KOPT-K1 (cell line): ENCODE data around the gene EYS.

Experiments used
- H3K27ac ChIP-seq: fragments of 200-600 bp; sonication (generic); 2 replicates; pipeline ENCODE4 v1.5.1; 2016; ENCODE audit warnings: antibody characterized with exemption, mild to moderate bottlenecking, low read depth, low read length; ENCODE audit not compliant: poor library complexity, severe bottlenecking
- H3K36me3 ChIP-seq: fragments of 200-600 bp; sonication (generic); 2 replicates; pipeline ENCODE4 v1.5.1; 2017; ENCODE audit warnings: antibody characterized with exemption, mild to moderate bottlenecking, low read length, moderate library complexity; ENCODE audit not compliant: insufficient read depth
- H3K9me3 ChIP-seq: fragments of 200-600 bp; sonication (generic); 2 replicates; pipeline ENCODE4 v1.5.1; 2017; ENCODE audit warnings: antibody characterized with exemption, low read length, mild to moderate bottlenecking; ENCODE audit not compliant: insufficient read depth, poor library complexity, severe bottlenecking

Gene EYS

GRCh38 chr6:64589961-64590360 lies 1117.1 kb downstream of the EYS start:
- H3K9me3 ChIP-seq: no peaks in the 10 kb centered on the region
- H3K27ac ChIP-seq: no peak overlapping the region
- H3K36me3 ChIP-seq: no peaks in the 10 kb centered on the region

DNA sequence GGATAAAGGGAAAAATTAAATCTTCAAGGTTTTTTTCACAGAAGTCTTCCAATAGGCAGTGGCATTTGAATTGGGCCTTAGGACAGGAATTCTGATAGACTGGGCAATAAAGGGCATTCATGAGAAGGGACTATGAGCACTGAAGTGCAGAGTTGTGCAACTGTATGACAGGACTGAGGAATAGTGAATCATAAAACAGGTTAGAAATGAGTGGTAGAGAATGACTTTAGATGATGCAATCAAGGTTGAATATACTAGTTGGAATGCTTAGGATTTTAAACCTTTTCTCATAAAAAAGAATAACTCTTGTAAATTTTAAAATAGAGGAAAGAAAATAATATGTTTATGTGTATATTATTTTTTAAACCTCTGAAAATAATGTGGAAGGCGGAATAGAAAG lies 1126.7 kb downstream of the EYS start:
- Histone ChIP-seq H3K27ac (no peak overlapping the region), H3K9me3 (no peaks in the 10 kb centered on the region), H3K36me3 (no peaks in the 10 kb centered on the region)

DNA sequence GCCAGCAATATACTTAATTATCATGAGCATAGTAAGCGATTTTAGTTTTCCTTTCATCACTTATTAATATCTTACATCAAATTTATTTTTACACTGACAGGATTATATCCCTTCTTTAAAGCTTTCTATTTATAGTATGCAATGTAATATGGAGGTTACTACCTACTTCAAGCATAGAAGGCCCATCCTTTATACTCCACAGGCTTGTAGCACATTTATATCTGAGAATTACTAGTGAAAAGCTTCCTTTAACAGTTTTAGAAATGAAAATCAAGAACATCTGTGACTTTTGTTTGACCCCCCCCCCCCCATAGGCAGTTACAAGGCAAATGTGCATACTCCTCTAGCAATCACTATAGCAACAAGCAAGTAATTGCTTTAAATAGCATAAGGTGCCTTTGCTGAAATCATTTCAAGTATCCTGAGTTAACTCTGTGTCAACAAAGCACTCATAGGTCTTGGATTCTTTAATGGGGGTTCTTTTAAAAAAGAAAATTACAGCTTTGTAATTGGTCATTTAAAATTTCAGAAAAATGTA lies 1153.7 kb downstream of the EYS start:
- no peaks in the 10 kb centered on the region for H3K9me3 ChIP-seq
- H3K27ac ChIP-seq: no peak overlapping the region
- no peaks in the 10 kb centered on the region for H3K36me3 ChIP-seq

- no peak overlapping the region for H3K27ac ChIP-seq
- no peaks in the 10 kb centered on the region for H3K9me3 ChIP-seq
- H3K36me3 ChIP-seq: no peaks in the 10 kb centered on the region
Measured at GRCh38 chr6:64547594-64548268, 1159.3 kb downstream of the EYS start.

GRCh38 chr6:64539917-64540316 lies 1167.1 kb downstream of the EYS start:
- H3K9me3 ChIP-seq: no peaks in the 10 kb centered on the region
- no peaks in the 10 kb centered on the region for H3K36me3 ChIP-seq
- no peak overlapping the region for H3K27ac ChIP-seq

GRCh38 chr6:64538722-64539121 lies 1168.3 kb downstream of the EYS start:
- H3K27ac ChIP-seq: no peak overlapping the region
- no peaks in the 10 kb centered on the region for H3K36me3 ChIP-seq
- H3K9me3 ChIP-seq: no peaks in the 10 kb centered on the region

GRCh38 chr6:64527899-64528298 lies 1179.1 kb downstream of the EYS start:
- no peak overlapping the region for H3K27ac ChIP-seq
- H3K36me3 ChIP-seq: no peaks in the 10 kb centered on the region
- H3K9me3 ChIP-seq: no peaks in the 10 kb centered on the region

DNA sequence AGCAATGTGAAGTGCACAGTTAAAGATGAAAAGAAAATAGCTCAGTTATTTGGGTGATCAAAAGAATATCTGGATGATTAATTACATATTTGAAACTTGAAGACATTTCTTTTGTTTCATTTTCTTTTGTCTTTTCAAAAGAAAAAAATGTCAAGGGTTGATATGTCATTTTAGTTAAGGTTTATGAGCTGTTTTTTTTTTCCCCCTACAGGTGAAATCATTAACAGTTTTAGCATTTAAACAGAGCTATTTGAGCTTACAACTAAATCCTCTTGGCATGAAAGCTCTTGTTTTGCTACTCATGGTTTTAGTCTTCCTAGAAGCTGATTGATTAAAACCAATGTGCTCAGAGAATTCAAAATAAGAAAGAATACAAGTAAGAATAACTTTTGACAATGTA lies 1184.2 kb downstream of the EYS start:
- Histone ChIP-seq H3K9me3 (no peaks in the 10 kb centered on the region), H3K36me3 (no peaks in the 10 kb centered on the region), H3K27ac (no peak overlapping the region)

DNA sequence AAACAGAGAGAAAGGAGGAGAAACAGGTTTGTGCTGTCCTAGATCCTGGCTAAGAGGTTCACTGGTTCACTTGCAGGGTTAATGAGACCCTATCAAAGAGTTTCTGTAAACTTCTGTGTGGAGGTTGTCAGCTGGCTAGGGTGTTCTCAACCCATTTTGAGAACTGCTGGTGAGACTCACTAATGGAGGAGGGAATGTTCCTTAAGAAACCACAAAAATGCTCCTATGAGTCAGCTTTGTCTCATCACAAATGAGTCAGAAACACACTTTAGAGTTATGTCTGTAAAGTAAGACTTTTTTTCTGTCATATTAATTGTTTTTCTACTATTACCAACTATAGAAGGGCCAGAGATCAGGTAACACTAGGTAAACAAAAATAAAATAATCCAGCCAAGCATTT lies 1187.0 kb downstream of the EYS start:
- no peaks in the 10 kb centered on the region for H3K36me3 ChIP-seq
- H3K9me3 ChIP-seq: no peaks in the 10 kb centered on the region
- H3K27ac ChIP-seq: no peak overlapping the region

- no peaks in the 10 kb centered on the region for H3K9me3 ChIP-seq
- no peak overlapping the region for H3K27ac ChIP-seq
- H3K36me3 ChIP-seq: no peaks in the 10 kb centered on the region
Measured at GRCh38 chr6:64516393-64516792, 1190.6 kb downstream of the EYS start.

- no peaks in the 10 kb centered on the region for H3K9me3 ChIP-seq
- H3K36me3 ChIP-seq: no peaks in the 10 kb centered on the region
- no peak overlapping the region for H3K27ac ChIP-seq
Measured at GRCh38 chr6:64507661-64508060, 1199.4 kb downstream of the EYS start.

DNA sequence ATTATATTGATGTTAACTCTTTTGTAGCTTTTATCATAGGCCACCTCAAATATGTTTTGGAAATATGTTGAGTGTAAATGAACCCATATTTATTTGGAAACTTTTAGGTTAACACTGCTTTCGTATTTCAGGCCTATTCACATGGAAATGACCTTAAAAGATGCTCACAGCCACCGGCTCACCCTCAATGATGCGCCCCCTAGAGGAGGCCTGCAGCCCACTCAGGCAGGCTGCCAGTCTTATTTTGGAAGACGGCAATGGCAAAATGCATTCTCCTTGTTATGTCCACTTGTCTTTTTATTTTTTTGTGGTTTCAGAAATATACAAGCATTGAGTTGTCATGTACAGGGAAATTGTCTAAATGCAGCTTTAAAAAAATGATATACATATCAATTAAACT lies 1201.7 kb downstream of the EYS start:
- Histone ChIP-seq H3K27ac (no peak overlapping the region), H3K9me3 (no peaks in the 10 kb centered on the region), H3K36me3 (no peaks in the 10 kb centered on the region)

GRCh38 chr6:64504503-64504902 lies 1202.5 kb downstream of the EYS start:
- Histone ChIP-seq H3K36me3 (no peaks in the 10 kb centered on the region), H3K9me3 (no peaks in the 10 kb centered on the region), H3K27ac (no peak overlapping the region)

DNA sequence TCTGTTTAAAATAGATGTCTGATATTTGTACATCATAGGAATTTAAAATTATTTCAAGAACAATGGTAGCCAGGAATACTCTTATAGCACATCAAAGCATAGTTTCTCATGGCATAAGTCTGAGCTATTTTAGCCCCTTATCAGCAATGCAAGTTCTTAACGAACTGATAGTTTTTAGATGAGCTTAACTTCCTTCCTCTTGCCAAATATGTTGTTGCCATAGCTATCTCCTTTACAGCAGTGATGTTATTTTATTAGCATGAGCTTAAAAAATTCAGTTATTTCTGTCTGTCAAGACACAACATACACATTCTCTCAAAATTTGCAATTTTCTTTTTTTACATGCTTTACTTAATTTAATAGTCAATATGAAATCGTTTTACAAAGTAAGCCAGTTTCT lies 1204.2 kb downstream of the EYS start:
- H3K36me3 ChIP-seq: no peaks in the 10 kb centered on the region
- H3K9me3 ChIP-seq: no peaks in the 10 kb centered on the region
- no peak overlapping the region for H3K27ac ChIP-seq

DNA sequence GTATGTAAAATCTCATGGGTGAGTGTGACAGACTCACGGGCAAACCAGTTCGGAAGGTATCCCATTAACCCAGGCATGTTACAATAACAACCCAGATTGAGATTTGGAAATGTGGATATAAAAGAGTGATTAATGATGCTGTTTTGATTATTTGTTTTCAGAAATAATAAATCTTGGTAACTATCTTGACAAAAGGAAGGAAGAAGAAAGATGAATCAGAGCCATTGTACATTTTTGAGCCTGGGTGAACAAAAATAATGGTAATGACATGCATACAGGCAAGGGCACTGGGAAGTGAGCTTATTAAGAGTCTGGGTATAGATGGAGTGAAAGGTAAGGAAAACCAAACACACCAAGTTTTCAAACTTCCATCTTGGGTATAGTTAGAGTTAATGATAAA lies 1209.4 kb downstream of the EYS start:
- H3K36me3 ChIP-seq: no peaks in the 10 kb centered on the region
- no peak overlapping the region for H3K27ac ChIP-seq
- no peaks in the 10 kb centered on the region for H3K9me3 ChIP-seq

- Histone ChIP-seq H3K27ac (no peak overlapping the region), H3K36me3 (no peaks in the 10 kb centered on the region), H3K9me3 (no peaks in the 10 kb centered on the region)
Measured at GRCh38 chr6:64489763-64490162, 1217.3 kb downstream of the EYS start.
